DND-41 (cell line): Measurements from ENCODE around the gene GARIN5A.

Experiments
- CTCF ChIP-seq: IDR thresholded peaks from 2 replicates; pipeline ENCODE4 v1.5.1; 2012; ENCODE audit warnings: borderline replicate concordance, low read length, moderate library complexity, mild to moderate bottlenecking; ENCODE audit not compliant: poor library complexity, severe bottlenecking; ENCODE audit errors: extremely low read depth
- EZH2 ChIP-seq: IDR thresholded peaks from 3 replicates; pipeline ENCODE4 v1.6.1; 2012; ENCODE audit warnings: borderline replicate concordance, low read depth, mild to moderate bottlenecking, moderate library complexity, low read length, inconsistent platforms; ENCODE audit not compliant: severe bottlenecking

- no peak for TF ChIP-seq CTCF
- no peak for TF ChIP-seq EZH2
These were observed 1.5 kb downstream of the GARIN5A start for GRCh38 chr19:50475101-50475568.
